Stimulated activated CD8-positive, alpha-beta memory T cell treated with anti-CD3 and anti-CD28 coated beads, Interleukin-15, amount 100 ng/mL, for 1 hour (primary cell): ENCODE measurements around the gene MEN1.
A peak's percentile ranks its signal among the peaks of the same experiment; 100 is the strongest.

Source experiments
- DNase-seq: peaks from one replicate; pipeline ENCODE4 v3.0.0-alpha.2; 2020; ENCODE audit warnings: low read depth

Gene MEN1

DNA sequence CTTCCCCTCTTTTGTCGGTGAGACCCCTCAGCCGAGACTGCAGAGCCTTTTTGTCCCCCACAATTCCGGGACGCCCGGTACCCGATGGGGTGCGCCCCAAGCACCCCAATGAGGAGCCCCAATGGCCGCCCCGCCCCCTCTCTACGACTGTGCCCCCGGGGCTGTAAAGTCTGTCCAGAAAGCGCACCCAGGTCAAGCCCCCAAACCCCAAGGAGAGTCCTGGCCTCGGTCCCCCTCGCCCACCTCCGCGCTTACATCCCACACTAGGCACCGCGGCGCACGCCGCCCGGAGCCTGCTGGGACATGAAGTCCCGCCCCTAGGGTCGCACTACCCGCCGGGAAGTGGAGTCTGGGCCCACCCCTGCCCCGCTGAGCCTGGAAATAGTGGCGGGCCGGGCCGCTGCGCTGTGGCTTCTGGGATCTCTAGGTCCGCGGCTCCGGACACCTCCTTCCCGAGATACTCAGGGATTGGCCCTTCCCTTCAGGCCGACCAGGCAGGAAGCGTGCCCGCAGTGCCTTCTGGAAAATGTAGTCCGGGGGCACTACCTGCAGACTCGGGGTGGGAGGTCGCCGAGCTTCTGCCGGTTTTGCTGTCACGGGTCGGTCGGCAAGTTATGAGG lies at the start of gene MEN1:
Gene MEN1, minus strand, starts transcription at position 281 of the 620 bp plus-strand sequence. CDS start 442 bp downstream, outside the sequence.
- peak; percentile 42 for DNase-seq

DNA sequence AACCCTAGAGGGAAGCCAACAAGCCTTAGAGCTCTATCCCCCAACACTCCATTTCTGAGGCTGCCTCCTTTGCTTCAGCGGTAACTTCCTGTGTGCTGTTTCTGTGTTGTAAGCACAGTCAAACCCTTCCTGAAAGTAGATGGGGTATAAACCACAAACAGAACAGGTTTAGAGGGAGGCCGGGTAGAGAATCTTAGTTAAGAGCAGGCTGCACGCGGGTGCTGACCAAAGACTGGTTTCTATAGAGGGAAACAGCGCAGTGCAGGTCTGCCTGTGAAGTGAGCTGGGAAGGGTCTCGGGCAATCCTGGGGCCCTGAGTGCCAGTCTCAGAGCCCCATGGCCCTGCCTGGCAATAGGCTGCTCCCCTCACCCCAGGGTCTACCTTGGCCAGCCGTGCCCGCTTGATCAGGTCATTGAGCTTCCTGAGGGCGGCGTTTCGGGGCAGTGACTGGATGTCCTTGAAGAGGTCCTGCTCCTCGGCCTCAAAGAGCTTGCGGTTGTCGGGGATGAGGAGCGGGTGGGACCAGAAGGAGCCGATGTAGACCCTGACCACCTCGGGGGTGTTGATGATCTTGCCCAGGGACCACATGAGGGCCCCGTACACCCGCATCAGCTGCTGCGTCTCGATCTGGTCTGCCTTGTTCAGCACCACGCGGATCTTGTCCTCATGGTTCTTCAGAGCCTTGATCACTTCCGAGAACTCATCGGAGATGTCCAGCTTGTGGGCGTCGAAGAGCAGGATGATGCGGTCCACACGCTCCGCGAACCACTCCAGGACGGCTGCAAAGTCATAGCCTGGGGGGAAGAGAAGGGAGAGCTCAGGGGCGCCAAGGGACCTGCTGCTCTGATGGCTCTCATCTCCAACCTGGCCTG lies 49.4 kb upstream of the MEN1 start:
- DNase-seq: no peak

DNA sequence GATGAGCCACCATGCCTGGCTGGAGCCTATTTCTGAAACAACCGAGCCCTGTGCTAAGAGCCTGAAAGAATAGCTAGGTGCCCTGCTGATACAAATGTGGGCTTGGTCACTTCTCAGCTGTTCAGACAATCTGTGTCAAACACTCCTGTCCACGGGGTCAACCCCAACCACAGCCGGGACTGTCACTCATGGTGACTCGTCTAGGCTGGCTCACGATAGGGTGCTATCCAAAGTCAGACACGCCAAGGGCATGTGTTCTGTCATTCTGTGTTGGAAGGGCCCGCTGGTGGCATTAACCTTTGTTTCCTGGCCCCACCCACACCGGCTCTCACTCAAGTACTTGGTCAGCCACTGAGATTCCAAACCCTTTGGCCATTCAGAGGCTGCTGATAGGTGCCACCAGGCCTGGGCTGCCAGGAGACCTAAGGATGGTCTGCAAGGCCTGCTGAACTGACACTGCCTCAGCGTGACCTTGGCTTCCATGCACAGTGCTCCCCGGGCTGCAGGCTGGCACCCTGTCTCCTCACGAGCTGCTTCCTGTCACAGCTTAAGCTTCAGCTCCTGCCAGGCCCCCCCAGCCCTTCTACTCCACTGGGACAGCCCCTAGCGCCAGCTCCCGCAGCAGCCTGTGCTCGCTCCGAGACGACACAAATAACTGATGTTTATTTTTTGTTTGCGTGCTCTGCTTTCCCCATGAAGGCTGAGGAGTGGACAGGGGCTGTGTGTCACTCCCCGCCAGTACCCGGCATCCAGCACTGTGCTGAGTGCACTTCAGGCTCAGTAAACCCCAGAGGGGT lies 48.3 kb upstream of the MEN1 start:
- DNase-seq: no peak

DNA sequence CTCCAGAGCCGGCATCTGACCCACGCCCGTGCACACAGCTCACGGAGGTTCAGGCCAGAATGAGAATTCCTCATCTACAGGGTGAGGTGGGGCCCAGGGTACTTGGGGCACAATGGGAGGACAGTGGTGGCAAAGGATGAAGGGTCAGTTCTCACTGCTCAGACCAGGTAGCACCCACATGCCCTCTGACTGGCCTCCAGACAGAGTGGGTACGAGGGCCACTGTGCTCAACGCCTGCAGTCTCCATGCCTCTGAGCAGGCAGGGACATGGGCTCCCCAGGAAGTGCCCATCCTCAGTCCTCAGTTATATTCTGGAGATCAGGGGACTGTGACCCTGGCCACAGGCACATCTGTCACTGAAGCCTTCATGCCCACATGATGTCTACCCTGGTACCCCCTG lies 47.1 kb upstream of the MEN1 start:
- DNase-seq: no peak

DNA sequence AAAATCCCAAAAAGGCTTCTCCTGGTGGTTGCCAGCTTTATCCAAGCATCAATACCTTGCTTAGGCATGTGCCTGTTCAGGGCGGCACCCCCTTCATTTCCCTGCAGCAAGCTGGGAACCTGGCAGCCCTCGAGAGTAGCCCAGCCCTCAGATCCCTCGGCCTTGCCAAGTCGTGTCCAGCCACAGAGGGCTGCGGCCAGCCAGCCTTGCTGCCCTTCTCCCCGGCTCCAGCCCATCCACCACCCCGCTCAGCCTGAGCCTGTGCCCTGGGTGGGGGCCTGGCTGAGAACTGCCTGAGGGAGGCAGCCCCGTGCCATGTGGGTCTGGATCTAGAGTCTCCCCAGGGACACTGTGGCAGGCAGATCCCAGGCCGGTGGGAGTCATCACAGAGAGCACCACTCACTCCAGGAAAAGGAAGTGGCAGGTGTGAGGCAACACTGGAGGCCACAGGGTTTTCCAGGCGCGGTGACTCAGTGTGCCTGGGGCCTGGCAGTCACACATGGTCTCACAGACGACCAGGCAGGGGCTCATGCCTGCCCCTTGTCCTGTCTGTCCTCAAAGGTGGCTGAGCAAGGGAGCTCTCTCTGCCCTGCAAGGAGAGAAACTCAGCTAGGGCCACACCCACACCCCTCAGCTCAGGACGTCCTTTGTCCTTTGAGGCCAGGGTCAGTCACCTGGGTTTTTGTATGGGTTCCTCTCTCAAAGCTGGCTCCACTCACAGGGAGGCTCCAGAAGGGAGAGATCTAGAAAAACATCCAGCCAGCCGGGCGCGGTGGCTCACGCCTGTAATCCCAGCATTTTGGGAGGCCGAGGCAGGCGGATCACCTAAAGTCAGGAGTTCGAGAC lies 46.3 kb upstream of the MEN1 start:
- no peak for DNase-seq

DNA sequence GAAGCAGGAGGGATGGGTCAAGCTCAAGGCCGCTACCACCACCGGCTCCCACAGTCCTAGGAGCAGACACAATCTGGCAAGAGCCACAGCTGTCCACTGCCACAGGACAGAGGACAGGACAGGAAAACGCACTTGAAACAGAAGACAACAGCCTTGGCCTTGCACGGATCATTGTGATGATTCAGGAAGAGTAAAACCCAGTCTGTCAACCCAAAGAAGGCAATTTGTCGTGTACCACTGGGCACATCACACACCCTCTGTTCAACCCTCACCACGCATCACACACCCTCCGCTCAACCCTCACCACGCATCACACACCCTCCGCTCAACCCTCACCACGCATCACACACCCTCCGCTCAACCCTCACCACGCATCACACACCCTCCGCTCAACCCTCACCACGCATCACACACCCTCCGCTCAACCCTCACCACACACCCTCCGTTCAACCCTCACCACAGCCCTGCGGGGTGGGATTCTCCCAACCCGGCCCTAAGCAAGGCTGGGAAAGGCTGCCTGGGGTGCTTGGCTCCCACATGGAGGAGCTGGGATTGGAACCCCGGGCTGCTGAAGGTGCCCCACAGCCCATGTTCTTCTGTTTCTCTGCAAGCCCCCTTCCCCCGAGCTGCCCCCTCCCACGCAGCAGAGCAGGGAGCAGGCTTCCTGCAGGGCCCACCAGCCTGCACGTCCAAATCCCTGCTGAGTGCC lies 45.4 kb upstream of the MEN1 start:
- DNase-seq: no peak

DNA sequence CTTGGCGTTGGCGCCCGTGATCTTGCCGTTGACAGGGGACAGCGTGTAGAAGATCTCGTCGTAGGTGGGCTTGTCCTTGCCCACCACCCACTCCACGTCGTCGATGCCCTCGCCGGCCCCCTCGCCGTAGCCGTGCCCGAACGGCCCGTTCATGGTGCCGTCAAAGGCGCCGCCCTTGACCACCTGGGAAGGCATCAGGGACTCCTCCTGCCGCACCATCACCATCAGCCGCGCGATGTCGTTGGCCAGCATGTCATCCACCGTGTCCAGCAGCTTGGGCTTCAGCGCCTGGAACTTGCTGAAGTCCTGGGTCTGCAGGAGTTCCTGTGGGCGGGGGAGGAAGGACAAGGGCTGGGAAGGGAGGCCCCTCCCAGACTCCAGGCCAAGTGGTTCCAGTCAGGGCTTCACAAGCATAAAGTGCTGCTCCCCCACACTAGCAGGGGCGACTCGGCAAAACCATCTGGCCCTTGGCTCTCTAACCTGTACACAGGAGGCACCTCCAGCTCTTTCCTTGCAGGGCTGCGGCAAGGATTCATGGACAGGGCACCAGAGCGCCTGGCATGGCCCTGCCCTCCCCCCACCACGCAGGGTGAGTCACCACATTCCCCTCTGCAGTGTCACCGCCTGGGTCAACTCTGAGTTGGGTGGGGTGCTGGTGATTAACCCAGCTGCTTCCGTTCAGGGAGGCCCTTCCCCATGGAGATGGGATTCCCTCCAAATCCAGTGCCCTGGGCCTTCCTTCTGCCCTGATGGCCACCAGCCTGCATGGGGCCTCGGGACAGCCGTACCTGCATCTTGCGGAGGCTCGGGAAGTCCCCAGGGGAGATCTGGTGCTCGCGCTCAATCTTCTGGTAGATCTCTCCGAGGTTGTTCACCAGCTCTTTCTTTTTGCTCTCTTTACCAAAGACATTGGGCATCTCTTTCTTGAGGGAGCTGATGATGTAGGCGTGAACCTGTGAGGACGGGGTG lies 44.5 kb upstream of the MEN1 start:
- no peak for DNase-seq

DNA sequence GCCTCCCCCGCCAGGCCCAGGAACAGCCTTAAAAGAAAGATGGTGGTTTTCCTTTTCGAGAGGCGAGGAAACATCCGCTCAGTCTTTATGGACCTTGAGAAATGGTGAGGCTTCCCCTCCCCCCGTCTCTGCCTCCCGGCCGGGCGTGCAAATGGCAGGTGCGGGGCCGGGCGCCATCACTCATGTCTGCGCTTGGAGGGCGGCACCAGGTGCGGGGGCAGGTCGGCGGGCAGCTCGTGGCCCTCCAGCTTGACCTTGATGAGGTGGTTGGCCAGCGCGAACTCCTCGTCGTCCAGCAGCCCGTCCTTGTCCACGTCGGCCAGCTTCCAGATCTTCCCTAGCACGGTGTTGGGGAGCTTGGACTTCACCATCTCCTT lies 43.8 kb upstream of the MEN1 start:
- no peak for DNase-seq

DNA sequence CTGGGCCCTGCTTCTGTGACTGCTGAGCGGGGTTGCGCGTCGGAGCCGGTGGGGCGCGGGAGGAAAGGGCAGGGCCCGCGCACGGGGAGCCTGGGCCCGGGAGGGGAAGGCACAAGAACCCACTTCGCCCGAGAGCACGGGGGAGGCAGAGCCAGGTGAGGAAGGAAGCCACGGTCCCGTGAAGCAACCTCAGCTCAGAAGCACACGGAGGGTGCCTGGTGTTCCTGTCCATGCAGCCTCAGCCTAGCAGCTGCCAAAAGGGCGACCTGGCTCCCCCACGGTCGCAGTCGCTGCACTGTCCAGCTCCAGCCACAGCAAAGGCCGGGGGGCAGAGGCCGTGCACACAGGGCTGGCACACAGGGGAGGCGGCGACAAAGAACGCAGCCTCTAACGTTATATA lies 43.4 kb upstream of the MEN1 start:
- no peak for DNase-seq

DNA sequence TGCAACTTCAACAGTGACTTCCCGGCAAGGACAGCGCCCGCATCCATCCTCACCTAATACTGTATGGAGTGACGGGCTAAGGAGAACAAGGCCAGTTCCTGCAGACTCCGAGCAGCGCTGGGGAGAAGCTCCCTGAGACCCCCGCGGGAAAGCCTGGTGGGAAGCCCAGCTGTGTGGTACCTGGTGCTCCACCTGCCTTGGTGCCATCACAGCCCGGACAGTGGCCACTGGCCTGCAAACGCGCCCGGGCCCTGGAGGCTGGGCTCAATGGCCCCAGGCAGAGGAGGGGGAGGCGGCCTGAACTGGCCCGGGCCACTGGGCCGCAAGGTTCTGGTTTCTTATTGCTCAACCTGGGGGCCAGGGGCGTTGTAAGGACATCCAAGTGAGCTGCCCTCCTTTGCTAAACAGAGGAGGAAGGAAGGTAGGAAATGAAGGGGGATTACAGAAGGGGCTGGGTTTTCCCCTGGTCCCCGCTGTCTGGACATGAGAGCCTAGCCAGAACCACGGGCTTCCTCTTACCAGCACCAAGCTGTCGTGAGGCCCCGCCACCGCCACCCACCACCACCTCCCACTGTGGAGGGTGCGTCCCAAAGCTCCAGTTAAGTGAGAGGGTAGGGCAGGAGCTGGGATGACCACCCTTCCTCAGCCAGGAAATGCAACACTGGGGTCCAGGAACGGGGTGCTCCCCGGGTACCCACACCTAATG lies 42.6 kb upstream of the MEN1 start:
- DNase-seq: no peak

DNA sequence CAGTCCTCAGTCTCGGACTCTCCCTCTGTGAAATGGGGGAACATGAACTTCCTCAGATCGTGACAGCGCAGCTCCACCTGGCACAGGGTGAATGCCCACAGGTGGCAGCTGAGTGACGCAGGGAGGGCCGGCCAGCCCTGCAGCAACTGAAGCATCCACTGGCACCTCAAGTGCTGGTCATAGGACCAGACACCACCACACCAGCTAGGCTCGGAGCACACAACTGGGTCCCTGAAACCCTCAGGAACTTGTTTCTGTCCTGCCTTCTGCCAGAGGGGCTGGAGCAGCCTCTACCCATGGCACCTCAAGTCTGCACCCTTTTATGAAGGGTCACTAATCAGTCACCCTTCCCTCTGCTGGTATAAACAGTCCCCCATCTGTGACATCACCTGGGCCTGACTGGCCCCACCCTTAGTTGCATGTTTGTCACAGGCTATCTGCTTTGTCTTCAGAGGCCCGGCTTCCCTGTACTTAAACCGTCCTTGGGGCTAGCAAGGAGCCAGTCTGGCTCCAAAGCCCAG lies 41.5 kb upstream of the MEN1 start:
- no peak for DNase-seq

DNA sequence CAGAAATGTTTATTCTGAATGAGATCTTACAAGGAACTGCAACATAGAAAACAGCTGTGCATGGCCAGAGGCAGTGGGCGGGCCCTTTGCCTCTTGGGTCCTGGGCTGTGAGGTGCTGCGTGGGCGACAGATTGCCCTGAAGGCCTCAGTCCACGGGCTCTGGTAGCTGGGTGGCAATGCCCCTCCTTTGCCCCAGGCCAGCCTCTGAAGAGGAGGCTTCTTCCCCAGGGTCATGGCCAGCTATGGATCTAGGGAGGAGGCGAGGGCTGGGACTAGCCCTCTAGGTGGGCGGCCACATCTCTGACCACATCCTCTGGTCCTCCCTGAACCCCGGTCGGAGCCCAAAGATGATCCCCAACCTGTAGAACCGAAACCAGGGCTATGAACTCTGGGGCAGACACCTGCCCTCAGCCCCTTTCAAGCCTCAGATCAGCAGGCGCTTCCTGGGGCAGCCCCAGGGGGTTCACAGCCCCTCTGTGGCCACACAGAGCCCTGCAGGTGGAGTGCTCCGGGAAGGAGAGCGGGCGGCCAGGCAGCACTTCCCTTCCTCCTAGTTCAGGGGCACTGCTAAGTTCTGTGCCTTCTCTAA lies 40.7 kb upstream of the MEN1 start:
- no peak for DNase-seq

DNA sequence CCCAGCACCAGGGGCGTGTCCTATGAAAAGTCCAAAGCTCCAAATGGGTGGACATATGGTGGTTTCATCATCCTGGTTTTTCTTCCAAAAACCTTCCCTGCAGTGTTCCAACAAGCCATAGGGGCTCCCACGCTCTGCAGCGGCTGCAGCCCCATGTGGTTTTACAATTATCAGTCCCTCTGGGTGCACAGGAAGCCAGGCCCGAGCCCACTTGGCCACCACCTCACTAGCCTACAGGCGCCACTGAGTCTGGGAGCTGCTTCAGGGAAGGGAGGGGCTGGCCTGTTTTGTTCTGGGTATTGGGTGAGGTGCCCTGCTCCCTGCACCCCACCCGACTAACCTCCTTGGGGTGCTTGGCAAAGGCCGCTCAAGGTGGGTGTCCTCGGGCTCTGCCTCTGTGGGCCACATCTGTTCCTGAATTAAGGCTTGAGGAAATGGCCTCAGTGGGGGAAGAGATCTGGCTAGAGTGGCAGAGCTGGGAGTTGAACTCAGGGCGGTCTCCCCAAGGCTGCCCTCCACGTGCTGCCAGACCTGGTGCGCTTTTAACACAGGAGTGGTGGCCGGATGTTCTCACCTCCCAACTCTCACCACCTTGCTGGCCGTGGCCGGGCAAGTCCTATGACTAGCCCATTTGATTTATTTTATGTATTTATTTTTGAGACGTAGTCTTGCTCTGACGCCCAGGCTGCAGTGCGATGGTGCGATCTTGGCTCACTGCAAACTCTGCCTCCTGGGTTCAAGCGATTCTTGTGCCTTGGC lies 39.4 kb upstream of the MEN1 start:
- DNase-seq: no peak

DNA sequence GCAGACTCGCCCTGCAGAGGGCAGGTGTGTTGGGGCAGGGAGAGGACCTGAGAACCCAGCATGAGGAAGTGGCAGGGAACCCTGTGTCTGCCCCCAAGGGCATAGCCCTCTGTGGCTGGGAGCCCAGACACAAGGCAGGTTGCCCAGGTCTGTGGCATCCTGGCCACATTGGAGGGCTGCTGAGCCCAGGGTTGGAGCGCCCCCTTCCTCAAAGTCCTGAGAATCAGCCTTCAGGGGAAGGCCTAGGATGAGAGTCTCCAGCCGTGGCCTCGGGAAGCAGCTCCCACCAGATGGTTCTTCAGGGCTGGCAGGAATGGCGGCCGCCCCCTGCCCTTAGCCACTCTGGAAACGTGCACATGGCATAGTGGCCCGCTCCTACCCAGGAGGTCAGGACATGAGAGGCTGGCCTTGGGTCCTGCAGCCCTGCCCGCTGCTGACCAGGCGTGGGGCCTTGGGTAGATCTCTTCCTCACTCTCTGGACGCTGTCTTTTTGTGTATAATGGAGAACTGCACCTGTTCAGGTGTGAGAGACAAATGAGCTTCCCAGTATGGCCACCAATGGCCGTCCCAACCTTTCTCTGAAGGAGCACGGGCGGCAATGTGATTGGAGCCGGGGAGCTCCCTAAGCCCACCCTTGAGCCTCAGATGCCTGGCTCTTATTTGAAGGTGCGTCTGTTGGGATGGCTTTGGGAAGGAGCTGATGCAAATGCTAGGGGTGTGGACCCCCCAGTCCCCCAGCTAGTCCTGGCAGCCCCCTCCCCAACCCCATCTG lies 38.7 kb upstream of the MEN1 start:
- DNase-seq: no peak

DNA sequence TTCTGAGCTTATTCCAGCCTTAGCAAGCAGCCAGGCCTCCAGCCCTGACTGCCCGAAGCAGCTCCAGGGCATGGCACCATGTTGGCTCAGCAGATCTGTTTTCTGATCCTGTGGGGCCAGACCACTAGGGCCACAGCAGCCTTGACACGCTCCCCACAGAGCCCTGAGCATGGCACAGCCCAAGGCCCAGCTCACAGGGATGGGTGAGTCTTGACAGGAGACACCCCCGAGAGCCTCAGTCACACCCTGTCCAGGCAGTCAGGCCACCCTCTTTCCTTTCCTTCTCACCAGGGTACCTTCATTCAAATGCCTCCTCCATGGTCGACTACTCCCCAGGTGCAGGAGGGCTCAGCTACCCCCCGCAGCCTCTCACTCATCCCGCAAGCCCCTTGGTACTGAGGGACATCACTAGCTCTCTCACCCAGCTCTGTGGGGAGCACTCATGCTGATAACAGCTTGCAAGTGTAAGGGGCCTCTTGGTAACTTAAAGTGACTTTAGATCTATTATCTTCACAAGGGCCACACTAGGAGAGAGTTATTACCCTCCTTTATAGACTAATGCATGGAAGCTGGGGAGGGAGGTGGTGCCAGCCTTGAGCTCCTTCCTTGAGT lies 38.0 kb upstream of the MEN1 start:
- no peak for DNase-seq

DNA sequence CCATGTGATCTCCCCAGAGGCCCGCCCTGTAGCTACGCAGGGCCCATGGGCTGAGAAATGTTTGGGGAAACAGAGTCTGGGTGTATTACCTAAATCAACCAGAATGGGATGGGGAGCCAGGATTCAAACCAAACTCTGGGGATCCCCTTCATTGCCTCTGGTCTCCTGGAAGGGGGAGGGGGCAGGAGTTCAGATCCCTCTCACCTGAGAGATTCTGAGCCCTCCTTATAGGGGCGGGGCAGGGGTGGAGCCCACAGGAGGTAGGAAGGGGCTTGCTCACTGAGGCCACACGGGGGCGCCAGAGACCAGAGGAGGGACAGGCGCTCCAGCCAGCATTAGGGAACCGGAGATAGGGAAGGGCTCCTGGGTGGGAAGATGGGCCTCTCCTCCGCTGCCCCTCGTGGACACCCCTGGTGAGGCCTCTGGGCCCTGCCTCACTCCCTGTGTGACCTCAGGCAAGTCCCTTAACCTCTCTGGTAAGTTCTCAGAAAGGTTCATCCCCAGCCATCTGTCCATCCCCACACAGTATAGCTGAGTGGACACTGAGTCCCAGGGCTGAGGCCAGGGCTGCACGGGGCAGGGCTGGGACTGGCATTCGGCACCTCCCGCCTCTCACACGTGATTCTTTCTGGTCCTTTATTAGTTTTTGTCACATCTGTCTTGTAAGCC lies 36.8 kb upstream of the MEN1 start:
- peak; percentile 91 for DNase-seq
